ENCODE data around the gene FEM1B. TPM values are rescaled to one million over a fixed set of nuclear protein-coding genes. Genes with fewer than 3 reads are reported as not detected.

The FEM1B gene
- polyA plus RNA-seq, 2 of the 4 experiments (the other 2 are of a cell fraction), result 19.5 to 59.1 TPM

DNA sequence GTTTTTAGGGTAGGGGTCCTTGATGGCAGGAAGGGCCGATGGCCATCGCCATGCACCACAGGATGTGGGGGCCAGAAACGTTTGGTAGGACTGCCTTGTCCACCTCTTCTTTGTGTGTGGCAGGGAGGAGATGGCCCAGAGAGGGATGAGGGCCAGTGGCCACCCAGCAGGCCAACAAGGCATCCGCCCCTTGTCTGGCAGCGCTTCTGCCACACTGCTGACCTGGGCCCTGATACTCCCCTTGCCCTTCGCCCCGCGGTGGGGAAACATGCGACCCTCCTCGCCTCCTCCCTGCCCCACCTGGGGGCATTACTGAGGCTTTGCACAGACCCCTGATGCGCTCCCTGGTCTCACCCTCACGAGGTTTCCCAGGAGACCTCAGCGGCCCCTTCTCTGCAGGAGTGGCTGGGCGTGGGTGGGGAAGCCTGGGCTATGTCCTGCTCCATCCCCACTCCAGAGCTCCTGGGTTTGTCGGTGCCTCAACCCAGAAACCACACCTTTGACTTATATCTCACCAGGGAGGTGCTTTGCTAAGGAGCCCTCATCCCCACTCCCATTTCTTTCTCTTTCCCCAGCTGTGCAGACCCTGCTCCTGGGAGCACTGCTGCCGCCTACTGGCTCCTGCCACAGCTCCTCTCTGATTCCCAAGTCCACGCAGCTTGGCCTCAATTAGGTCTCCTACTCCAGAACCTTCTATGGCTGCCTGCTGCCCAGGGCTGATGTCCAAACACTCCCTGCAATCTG is 38.7 kb downstream of the FEM1B start:
- WGBS (ENCODE audit: missing lambda C conversion rate), result 80% methylated on average over 16 of the region's 17 CpGs
- TF ChIP-seq, protein P1, sequence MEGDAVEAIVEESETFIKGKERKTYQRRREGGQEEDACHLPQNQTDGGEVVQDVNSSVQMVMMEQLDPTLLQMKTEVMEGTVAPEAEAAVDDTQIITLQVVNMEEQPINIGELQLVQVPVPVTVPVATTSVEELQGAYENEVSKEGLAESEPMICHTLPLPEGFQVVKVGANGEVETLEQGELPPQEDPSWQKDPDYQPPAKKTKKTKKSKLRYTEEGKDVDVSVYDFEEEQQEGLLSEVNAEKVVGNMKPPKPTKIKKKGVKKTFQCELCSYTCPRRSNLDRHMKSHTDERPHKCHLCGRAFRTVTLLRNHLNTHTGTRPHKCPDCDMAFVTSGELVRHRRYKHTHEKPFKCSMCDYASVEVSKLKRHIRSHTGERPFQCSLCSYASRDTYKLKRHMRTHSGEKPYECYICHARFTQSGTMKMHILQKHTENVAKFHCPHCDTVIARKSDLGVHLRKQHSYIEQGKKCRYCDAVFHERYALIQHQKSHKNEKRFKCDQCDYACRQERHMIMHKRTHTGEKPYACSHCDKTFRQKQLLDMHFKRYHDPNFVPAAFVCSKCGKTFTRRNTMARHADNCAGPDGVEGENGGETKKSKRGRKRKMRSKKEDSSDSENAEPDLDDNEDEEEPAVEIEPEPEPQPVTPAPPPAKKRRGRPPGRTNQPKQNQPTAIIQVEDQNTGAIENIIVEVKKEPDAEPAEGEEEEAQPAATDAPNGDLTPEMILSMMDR (IDR thresholded peaks at IDR 0.05), result peak; percentile 55
- TF ChIP-seq RAD21 (conservative IDR thresholded peaks at IDR 0.05 in 1 of 2, IDR thresholded peaks at IDR 0.05 in 1 of 2), result peak; percentile 45 to 51; a peak in 4 of 5 replicates
- no peak for TF ChIP-seq PHF8 (IDR thresholded peaks at IDR 0.05; ENCODE audit: borderline replicate concordance, low read depth)
- no peak for TF ChIP-seq HOXB13 (CRISPR knock-in tag; IDR thresholded peaks at IDR 0.05; ENCODE audit: low read depth)
- TF ChIP-seq SMC3 (IDR thresholded peaks at IDR 0.05), result peak; percentile 57
- ChIA-PET CTCF (interaction anchor here (0.6 to 8.1 kb wide), 27 partner anchors 9 to 609 kb away, joined by 3 to 97 read pairs (median 3); no protein-coding TSS in a partner anchor), POLR2A (interaction anchor here (1.0 kb wide), 1 partner anchor 39 kb away, joined by 3 read pairs; the partner anchor contains the start of gene FEM1B)
- FAIRE-seq, result no peak
- Histone ChIP-seq H3K9me3 (no peaks in the 10 kb centered on the region), H3K27ac (peak overlapping the region in 1 of 2 experiments; percentile 25; a peak in 1 of 6 replicates), H3K4me1 (no peaks in the 10 kb centered on the region), H3K4me2 (no peak overlapping the region), H3K4me3 (no peak overlapping the region)
- peak; percentile 39 to 75; a peak in 4 of 6 replicates for ATAC-seq
- peak in 1 of 2 experiments; percentile 33 for DNase-seq (ENCODE audit: low read depth in 1 of 2, low spot score in 1 of 2)

DNA sequence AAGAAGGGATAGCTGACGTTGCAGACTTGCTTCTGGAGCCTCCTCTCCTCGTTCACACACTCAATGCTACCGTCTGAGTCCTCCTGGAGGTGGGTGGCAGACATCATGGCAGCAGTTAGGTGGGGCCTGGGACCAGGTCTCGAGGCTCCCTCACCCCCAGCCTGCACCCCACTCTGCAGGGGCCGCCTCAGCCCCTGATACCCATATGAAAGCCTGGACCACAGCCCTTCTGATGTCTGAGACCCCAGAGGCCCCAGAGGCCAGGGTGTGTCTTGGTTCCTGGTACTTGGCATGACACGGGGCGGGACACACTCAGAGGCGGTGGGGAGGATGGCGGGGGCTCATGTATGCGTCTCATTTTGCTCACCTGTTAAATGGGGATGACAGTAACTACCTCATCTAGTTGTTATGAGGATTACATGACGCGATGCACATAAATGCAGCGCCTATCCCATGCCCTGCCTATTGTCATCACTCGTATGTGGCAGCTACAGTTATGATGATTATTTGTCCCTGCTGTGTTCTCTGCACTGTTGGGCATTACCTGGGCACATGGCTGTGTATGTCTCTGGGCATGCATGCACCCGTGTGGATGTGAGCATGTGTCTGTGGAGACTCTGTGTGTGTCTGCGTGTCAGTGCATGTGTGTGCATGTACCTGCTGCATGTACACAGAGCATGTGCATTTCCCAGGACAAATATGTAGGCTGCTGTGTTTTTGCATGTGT is 39.9 kb downstream of the FEM1B start:
- FAIRE-seq, result peak; percentile 18
- Histone ChIP-seq H3K4me1 (no peaks in the 10 kb centered on the region), H3K4me2 (no peak overlapping the region), H3K4me3 (no peak overlapping the region), H3K27ac (no peak overlapping the region), H3K9me3 (no peaks in the 10 kb centered on the region)
- TF ChIP-seq RFX5 (IDR thresholded peaks at IDR 0.05) (no peak), POLR2AphosphoS2 (conservative IDR thresholded peaks at IDR 0.05; ENCODE audit: low read length) (no peak)
- no peak for DNase-seq (ENCODE audit: low read depth in 1 of 2, low spot score in 1 of 2)
- no peak for ATAC-seq
- POLR2A ChIA-PET, result no interaction called here
- WGBS (ENCODE audit: missing lambda C conversion rate), result 88% methylated on average over 16 of the region's 16 CpGs
- CTCF ChIA-PET, result interaction anchor here (0.9 to 8.1 kb wide), 11 partner anchors 8 to 356 kb away, joined by 3 to 97 read pairs (median 4); no protein-coding TSS in a partner anchor

GRCh38 chr15:68318008-68318835 is 40.7 kb downstream of the FEM1B start:
- Histone ChIP-seq H3K4me1 (no peaks in the 10 kb centered on the region), H3K4me2 (no peak overlapping the region), H3K4me3 (no peak overlapping the region), H3K9me3 (no peaks in the 10 kb centered on the region), H3K27ac (0 out of 6 replicates have a peak overlapping the region, but pooled peaks of 1 of the 2 experiments have one; percentile 6)
- CTCF ChIA-PET, result interaction anchor here (1.4 to 8.1 kb wide), 2 partner anchors 13 to 68 kb away, joined by 3 to 97 read pairs; no protein-coding TSS in a partner anchor
- DNase-seq (ENCODE audit: low read depth in 1 of 2, low spot score in 1 of 2), result no peak
- POLR2A ChIA-PET, result no interaction called here
- TF ChIP-seq EP300 (IDR thresholded peaks at IDR 0.05) (no peak), FOXS1 (CRISPR knock-in tag; IDR thresholded peaks at IDR 0.05) (no peak), PHF8 (IDR thresholded peaks at IDR 0.05; ENCODE audit: borderline replicate concordance, low read depth) (no peak), FOSL2 (IDR thresholded peaks at IDR 0.05) (no peak), FOSL2 (CRISPR knock-in tag; IDR thresholded peaks at IDR 0.05) (no peak), TP53 (CRISPR knock-in tag; IDR thresholded peaks at IDR 0.05) (no peak), RAD21 (conservative IDR thresholded peaks at IDR 0.05 in 1 of 2, IDR thresholded peaks at IDR 0.05 in 1 of 2) (no peak), RNF2 (IDR thresholded peaks at IDR 0.05; ENCODE audit: borderline replicate concordance, low read depth) (no peak), USF2 (IDR thresholded peaks at IDR 0.05) (no peak), EHMT2 (IDR thresholded peaks at IDR 0.05; ENCODE audit: low read depth) (no peak)
- TF ChIP-seq, protein P2, sequence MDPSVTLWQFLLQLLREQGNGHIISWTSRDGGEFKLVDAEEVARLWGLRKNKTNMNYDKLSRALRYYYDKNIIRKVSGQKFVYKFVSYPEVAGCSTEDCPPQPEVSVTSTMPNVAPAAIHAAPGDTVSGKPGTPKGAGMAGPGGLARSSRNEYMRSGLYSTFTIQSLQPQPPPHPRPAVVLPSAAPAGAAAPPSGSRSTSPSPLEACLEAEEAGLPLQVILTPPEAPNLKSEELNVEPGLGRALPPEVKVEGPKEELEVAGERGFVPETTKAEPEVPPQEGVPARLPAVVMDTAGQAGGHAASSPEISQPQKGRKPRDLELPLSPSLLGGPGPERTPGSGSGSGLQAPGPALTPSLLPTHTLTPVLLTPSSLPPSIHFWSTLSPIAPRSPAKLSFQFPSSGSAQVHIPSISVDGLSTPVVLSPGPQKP (IDR thresholded peaks at IDR 0.05; ENCODE audit: low read depth, low read length), result no peak
- peak; percentile 13 for FAIRE-seq
- ATAC-seq, result no peak
- WGBS (ENCODE audit: missing lambda C conversion rate), result 57% methylated on average over 6 of the region's 6 CpGs
